C4-2B (cell line): ENCODE data around the gene FOXO3.

Experiments used
- CTCF ChIP-seq: fragments of 450-650 bp; conservative IDR thresholded peaks from 2 replicates; pipeline ENCODE4 v1.5.1; 2017; ENCODE audit warnings: mild to moderate bottlenecking
- ZFX ChIP-seq: fragments of 450-650 bp; IDR thresholded peaks from 2 replicates; pipeline ENCODE4 v1.6.1; 2017

GRCh38 chr6:108518714-108519576 is 41.8 kb upstream of the FOXO3 start:
- peak; percentile 73 for TF ChIP-seq CTCF
- no peak for TF ChIP-seq ZFX
